Measurements from ENCODE around the gene TPD52L2. TPM values are rescaled to one million over a fixed set of nuclear protein-coding genes. Genes with fewer than 3 reads are reported as not detected.

The TPD52L2 gene
- total and polyA plus RNA-seq, 3 donors from 2014 or later: 89.9 to 132 (median 100) TPM

GRCh38 chr20:63822276-63822696 is 42.8 kb upstream of the TPD52L2 start:
- Histone ChIP-seq H3K4me3 (no peak overlapping the region), H3K27ac (no peak overlapping the region), H3K27me3 (no peaks in the 10 kb centered on the region), H3K4me1 (peaks cover 10% of the 10 kb centered on the region), H3K9me3 (no peaks in the 10 kb centered on the region), H3K36me3 (ENCODE audit: low read depth, missing control alignments) (no peaks in the 10 kb centered on the region)
- no peak for DNase-seq
- 64 to 68% methylated on average over 15 of the region's 15 CpGs for WGBS, 2 donors
- intact Hi-C loops (cut with DNase I; ENCODE audit: low total_unique reads): no loop called here
- TF ChIP-seq POLR2A (IDR thresholded peaks at IDR 0.05) (no peak), CTCF (IDR thresholded peaks at IDR 0.05) (no peak)

DNA sequence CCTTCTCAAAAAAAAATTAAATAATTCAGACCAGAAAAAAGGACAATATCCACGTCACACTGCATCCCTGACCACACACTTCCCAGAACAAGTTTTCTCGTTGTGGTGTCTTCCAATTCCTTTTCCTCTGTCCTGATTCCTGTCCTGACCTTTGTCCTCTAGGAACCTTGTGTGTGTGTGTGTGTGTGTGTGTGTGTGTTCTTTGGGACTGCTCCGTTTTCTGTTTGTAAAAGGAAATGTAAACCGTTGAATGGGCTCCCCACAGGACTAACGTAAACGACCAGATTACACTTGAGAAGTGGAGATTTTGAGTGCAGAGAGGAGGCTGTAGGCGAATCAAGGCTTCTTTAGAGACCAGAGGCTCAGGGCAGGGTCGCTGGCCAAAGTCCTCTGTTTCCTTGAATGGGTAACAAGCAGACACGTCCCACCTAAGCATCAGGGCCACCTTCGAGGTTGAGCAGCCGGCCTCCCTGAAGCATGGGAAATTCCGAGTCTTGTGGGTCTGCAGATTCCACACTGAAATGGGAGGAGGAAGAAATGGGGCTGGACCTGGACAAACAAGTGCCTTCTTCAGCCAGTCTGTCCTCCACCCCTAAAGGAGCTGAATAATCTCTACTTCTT is 41.3 kb upstream of the TPD52L2 start:
- Histone ChIP-seq H3K9me3 (no peaks in the 10 kb centered on the region), H3K4me3 (no peak overlapping the region), H3K4me1 (peaks cover 16% of the 10 kb centered on the region), H3K27me3 (no peaks in the 10 kb centered on the region), H3K36me3 (ENCODE audit: low read depth, missing control alignments) (no peaks in the 10 kb centered on the region), H3K27ac (peak overlapping the region in 1 of 2 donors; percentile 41)
- WGBS, 2 donors: 47 to 51% methylated on average over 12 of the region's 12 CpGs
- intact Hi-C loops (cut with DNase I; ENCODE audit: low total_unique reads): no loop called here
- no peak for TF ChIP-seq CTCF (IDR thresholded peaks at IDR 0.05)
- no peak for TF ChIP-seq POLR2A (IDR thresholded peaks at IDR 0.05)
- DNase-seq: no peak

DNA sequence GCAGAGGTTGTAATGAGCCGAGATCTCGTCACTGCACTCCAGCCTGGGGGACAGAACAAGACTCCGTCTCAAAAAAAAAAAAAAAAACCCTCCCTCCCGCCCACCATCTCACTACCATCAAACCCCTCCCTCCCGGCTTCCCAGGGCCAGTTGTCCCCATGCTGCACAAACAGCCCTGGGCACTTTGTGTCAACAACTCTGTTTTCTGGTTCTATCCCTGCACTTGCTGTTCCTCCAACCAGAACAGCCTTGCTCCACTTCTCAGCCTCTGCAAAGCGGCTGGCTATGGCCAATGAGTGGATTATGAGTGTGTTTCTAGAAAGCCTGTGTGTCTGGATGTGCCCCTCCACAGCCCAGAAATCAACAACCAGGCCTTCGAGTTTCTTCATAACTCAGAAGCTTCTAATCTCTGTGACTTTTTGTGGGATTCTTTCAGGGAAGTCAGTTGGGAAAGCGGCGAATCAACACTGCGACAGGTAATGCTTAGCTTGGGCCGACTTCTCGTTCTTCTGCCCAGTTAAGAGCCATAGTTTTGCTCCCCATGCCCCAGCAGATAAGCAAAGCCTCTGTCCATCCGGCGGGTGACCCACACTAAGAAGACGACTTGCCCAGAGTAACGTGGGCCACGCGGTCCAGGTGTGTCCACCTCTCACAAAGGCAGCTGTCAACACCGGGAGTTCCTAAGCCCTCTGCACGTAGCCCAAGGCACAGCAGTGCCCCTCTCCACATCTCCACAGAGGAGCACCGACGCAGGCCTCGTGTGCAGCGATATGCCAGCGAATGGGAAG is 39.5 kb upstream of the TPD52L2 start:
- no peaks in the 10 kb centered on the region for H3K9me3 ChIP-seq
- no peaks in the 10 kb centered on the region for H3K27me3 ChIP-seq
- peak overlapping the region in 1 of 2 donors; percentile 78 for H3K27ac ChIP-seq
- H3K4me3 ChIP-seq: no peak overlapping the region
- intact Hi-C loops (cut with DNase I; ENCODE audit: low total_unique reads): no loop called here
- 74 to 77% methylated on average over 23 to 25 of the region's 25 CpGs for WGBS, 2 donors
- no peaks in the 10 kb centered on the region for H3K36me3 ChIP-seq (ENCODE audit: low read depth, missing control alignments)
- no peak for DNase-seq
- peaks cover 22% of the 10 kb centered on the region for H3K4me1 ChIP-seq
- TF ChIP-seq POLR2A (IDR thresholded peaks at IDR 0.05) (no peak), CTCF (IDR thresholded peaks at IDR 0.05) (no peak)

DNA sequence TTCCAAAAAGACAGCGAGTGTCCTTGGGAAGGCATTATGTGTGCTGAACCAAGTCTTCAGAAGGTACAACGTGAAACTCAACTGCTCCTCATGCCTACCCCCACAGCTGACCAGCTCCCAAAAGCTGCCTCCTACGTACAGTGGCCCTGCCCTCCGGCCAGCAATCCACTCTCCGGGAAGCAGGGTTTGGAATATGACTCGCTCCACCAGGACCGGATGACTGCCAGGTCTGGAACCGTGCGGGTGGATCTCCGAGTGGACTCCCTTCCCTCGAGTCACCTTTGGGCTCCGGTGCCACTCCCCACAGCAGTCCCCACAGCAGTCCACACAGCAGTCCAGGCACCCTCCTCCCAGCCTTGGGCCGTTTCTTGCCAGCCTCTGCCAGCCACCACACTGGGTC is 38.3 kb upstream of the TPD52L2 start:
- Histone ChIP-seq H3K4me3 (no peak overlapping the region), H3K27me3 (no peaks in the 10 kb centered on the region), H3K9me3 (no peaks in the 10 kb centered on the region), H3K27ac (peak overlapping the region; percentile 59 to 78), H3K36me3 (ENCODE audit: low read depth, missing control alignments) (no peaks in the 10 kb centered on the region), H3K4me1 (peaks cover 22% of the 10 kb centered on the region)
- intact Hi-C loops (cut with DNase I; ENCODE audit: low total_unique reads): no loop called here
- WGBS, 2 donors: 30 to 56% methylated on average over 10 to 13 of the region's 13 CpGs
- no peak for TF ChIP-seq POLR2A (IDR thresholded peaks at IDR 0.05)
- TF ChIP-seq CTCF (IDR thresholded peaks at IDR 0.05): no peak
- DNase-seq: no peak

All from testis (tissue), 3 donors.